Breast epithelium (tissue), 4 donors: ENCODE results near the gene TBC1D8. TPM values are rescaled to one million over a fixed set of nuclear protein-coding genes. Genes with fewer than 3 reads are reported as not detected.

Experiments used
- DNase-seq, 2 donors: peaks; one replicate each; pipeline ENCODE4 v3.0.0-alpha.2; 2019; ENCODE audit warnings: low spot score in 2 of 2
- H3K27ac ChIP-seq, 2 donors: fragments of 200-600 bp; sonication (generic) in 1 of 2; one replicate each; pipeline ENCODE4 v1.5.1; 2016 to 2019; ENCODE audit warnings: mild to moderate bottlenecking in 1 of 2
- H3K27me3 ChIP-seq, 2 donors: fragments of 200-600 bp; sonication (generic) in 1 of 2; one replicate each; pipeline versions ENCODE4 v1.5.1 to v1.6.0; 2017 to 2019; ENCODE audit warnings: control low read depth in 1 of 2, mild to moderate bottlenecking in 1 of 2
- H3K36me3 ChIP-seq: fragments of 200-600 bp; one replicate; pipeline ENCODE4 v1.5.1; 2019
- H3K4me1 ChIP-seq, 2 donors: fragments of 200-600 bp; sonication (generic); one replicate each; pipeline ENCODE4 v1.5.1; 2016 to 2019; ENCODE audit warnings: control low read depth in 1 of 2
- H3K4me3 ChIP-seq, 3 donors: fragments of 200-600 bp; sonication (generic); 1 replicate in 2 of 3; 2 replicates in 1 of 3; pipeline ENCODE4 v1.5.1; 2016 to 2019; ENCODE audit warnings: mild to moderate bottlenecking in 3 of 3, moderate library complexity in 2 of 3
- H3K9me3 ChIP-seq, 2 donors: fragments of 200-600 bp; sonication (generic) in 1 of 2; one replicate each; pipeline ENCODE4 v1.5.1; 2016 to 2019; ENCODE audit warnings: control low read depth in 1 of 2
- CTCF ChIP-seq, 3 donors: fragments of 450-650 bp; IDR thresholded peaks; one replicate each; pipeline ENCODE4 v1.5.1; 2016 to 2017; ENCODE audit warnings: antibody characterized with exemption in 3 of 3, mild to moderate bottlenecking in 3 of 3, moderate library complexity in 3 of 3
- POLR2A ChIP-seq: fragments of 450-650 bp; IDR thresholded peaks from one replicate; pipeline ENCODE4 v1.6.1; 2016; ENCODE audit warnings: antibody characterized with exemption, mild to moderate bottlenecking, moderate library complexity
- POLR2AphosphoS5 ChIP-seq, 3 donors: sonication (generic); formaldehyde crosslinking; IDR thresholded peaks; one replicate each; pipeline ENCODE4 v1.6.1; 2017; ENCODE audit warnings: antibody characterized with exemption in 3 of 3
- intact Hi-C: fragments of 100-400 bp; cut with DNase I; formaldehyde crosslinking; loops from one replicate; pipeline ENCODE4 v1.15.1; 2023; ENCODE audit warnings: low total_unique reads
- total RNA-seq, 3 donors: library from RNA; depleted of rRNA; stranded (reverse); fragments of >200 nt; gene quantifications; one replicate each; pipeline ENCODE4 v1.1.0, GENCODE V29; 2016

TBC1D8 gene
- total RNA-seq, 3 donors from 2014 or later: 19.5 to 92.4 (median 89.7) TPM

- no peak overlapping the region for H3K27ac ChIP-seq
- intact Hi-C loops: loop anchor here (10.0 kb wide), 1 partner anchor 364 kb away; no protein-coding TSS in a partner anchor
- no peak for DNase-seq
- no peaks in the 10 kb centered on the region for H3K9me3 ChIP-seq
- H3K4me1 ChIP-seq: no peaks in the 10 kb centered on the region
- no peak for TF ChIP-seq POLR2AphosphoS5 (IDR thresholded peaks at IDR 0.05)
- TF ChIP-seq CTCF (IDR thresholded peaks at IDR 0.05): no peak
- TF ChIP-seq POLR2A: no peak
- no peaks in the 10 kb centered on the region for H3K27me3 ChIP-seq
- H3K4me3 ChIP-seq: no peak overlapping the region
- H3K36me3 ChIP-seq: no peaks in the 10 kb centered on the region
Observed at GRCh38 chr2:100978582-100979191, 172.5 kb downstream of the TBC1D8 start.

- H3K27me3 ChIP-seq: no peaks in the 10 kb centered on the region
- no peaks in the 10 kb centered on the region for H3K9me3 ChIP-seq
- DNase-seq: no peak
- intact Hi-C loops: loop anchor here (10.0 kb wide), 1 partner anchor 363 kb away; no protein-coding TSS in a partner anchor
- no peaks in the 10 kb centered on the region for H3K36me3 ChIP-seq
- no peak for TF ChIP-seq CTCF (IDR thresholded peaks at IDR 0.05)
- TF ChIP-seq POLR2A: no peak
- no peak for TF ChIP-seq POLR2AphosphoS5 (IDR thresholded peaks at IDR 0.05)
- no peak overlapping the region for H3K27ac ChIP-seq
- no peaks in the 10 kb centered on the region for H3K4me1 ChIP-seq
- no peak overlapping the region for H3K4me3 ChIP-seq
Observed at GRCh38 chr2:100977511-100977910, 173.7 kb downstream of the TBC1D8 start.

GRCh38 chr2:100976645-100977391 lies 174.4 kb downstream of the TBC1D8 start:
- no peak for TF ChIP-seq POLR2A
- TF ChIP-seq CTCF (IDR thresholded peaks at IDR 0.05): no peak
- no peak for TF ChIP-seq POLR2AphosphoS5 (IDR thresholded peaks at IDR 0.05)
- no peak for DNase-seq
- H3K9me3 ChIP-seq: no peaks in the 10 kb centered on the region
- intact Hi-C loops: loop anchor here (10.0 kb wide), 1 partner anchor 362 kb away; no protein-coding TSS in a partner anchor
- no peaks in the 10 kb centered on the region for H3K27me3 ChIP-seq
- H3K27ac ChIP-seq: no peak overlapping the region
- H3K4me1 ChIP-seq: no peaks in the 10 kb centered on the region
- no peak overlapping the region for H3K4me3 ChIP-seq
- no peaks in the 10 kb centered on the region for H3K36me3 ChIP-seq

GRCh38 chr2:100976061-100976460 lies 175.1 kb downstream of the TBC1D8 start:
- H3K27me3 ChIP-seq: no peaks in the 10 kb centered on the region
- H3K4me3 ChIP-seq: no peak overlapping the region
- H3K9me3 ChIP-seq: no peaks in the 10 kb centered on the region
- no peak for DNase-seq
- H3K27ac ChIP-seq: no peak overlapping the region
- TF ChIP-seq CTCF (IDR thresholded peaks at IDR 0.05): no peak
- no peak for TF ChIP-seq POLR2A
- TF ChIP-seq POLR2AphosphoS5 (IDR thresholded peaks at IDR 0.05): no peak
- intact Hi-C loops: loop anchor here (10.0 kb wide), 1 partner anchor 361 kb away; no protein-coding TSS in a partner anchor
- H3K36me3 ChIP-seq: no peaks in the 10 kb centered on the region
- no peaks in the 10 kb centered on the region for H3K4me1 ChIP-seq

GRCh38 chr2:100975521-100975785 lies 175.7 kb downstream of the TBC1D8 start:
- Histone ChIP-seq H3K36me3 (no peaks in the 10 kb centered on the region), H3K27ac (no peak overlapping the region), H3K4me1 (no peaks in the 10 kb centered on the region), H3K27me3 (no peaks in the 10 kb centered on the region), H3K4me3 (no peak overlapping the region), H3K9me3 (no peaks in the 10 kb centered on the region)
- intact Hi-C loops: loop anchor here (10.0 kb wide), 1 partner anchor 361 kb away; no protein-coding TSS in a partner anchor
- DNase-seq: no peak
- TF ChIP-seq CTCF (IDR thresholded peaks at IDR 0.05) (no peak), POLR2A (no peak), POLR2AphosphoS5 (IDR thresholded peaks at IDR 0.05) (no peak)
